Fibroblast of lung (primary cell): ENCODE results near the gene SARM1.

Source experiments
- CTCF ChIP-seq, 2 donors: IDR thresholded peaks in 1 of 2; conservative IDR thresholded peaks in 1 of 2; 1 replicate in 1 of 2; 2 replicates in 1 of 2; pipeline ENCODE4 v1.5.1; 2011 to 2012; ENCODE audit warnings: low read length in 2 of 2, control low read depth in 1 of 2, inconsistent platforms in 1 of 2, low read depth in 1 of 2, mild to moderate bottlenecking in 1 of 2
- EZH2 ChIP-seq: IDR thresholded peaks from 2 replicates; pipeline ENCODE4 v1.5.1; 2012; ENCODE audit warnings: low read length, control low read depth, mild to moderate bottlenecking; ENCODE audit errors: missing control alignments

DNA sequence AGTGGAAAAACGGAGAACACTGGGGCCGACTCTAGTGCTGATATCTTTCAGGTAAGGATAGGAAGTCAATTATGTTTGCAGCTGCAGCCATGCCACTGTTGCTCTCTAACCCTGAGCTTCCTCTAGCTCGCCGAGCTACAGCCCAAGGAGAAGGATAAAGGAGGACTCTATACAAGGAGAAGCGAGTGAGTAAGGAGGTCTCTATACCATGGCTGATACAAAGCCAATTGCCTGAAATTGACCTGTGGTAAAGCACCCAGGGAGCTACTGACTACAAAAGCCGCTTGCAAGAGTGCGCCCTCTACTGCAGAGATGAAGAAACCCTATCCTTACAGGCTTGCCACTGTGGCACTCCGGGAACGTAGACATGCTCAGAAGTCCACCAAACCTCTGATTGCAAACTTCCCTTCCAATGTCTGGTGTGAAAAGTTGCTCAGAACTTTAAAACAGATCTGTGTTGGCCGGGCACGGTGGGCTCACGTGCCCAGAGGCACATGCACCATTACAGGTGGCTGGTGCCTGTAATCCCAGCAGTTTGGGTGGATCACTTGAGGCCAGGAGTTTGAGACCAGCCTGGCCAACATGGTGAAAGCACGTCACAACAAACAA is 45.3 kb downstream of the SARM1 start:
- TF ChIP-seq EZH2 (no peak), CTCF (conservative IDR thresholded peaks at IDR 0.05 in 1 of 2, IDR thresholded peaks at IDR 0.05 in 1 of 2; ENCODE audit: low read depth in 1 of 2, low read length in 2 of 2) (peak; percentile 75 to 84)
